Measurements from ENCODE around the gene RILPL2. TPM values are rescaled to one million over a fixed set of nuclear protein-coding genes. Genes with fewer than 3 reads are reported as not detected.
"Not testable (repeated sequence)": the region's sequence is repeated elsewhere in the genome, so short reads cannot be mapped to it uniquely, and the experiment has no call there.

The RILPL2 gene
- polyA plus RNA-seq, 1 donor from 2014 or later: 14.3 TPM

GRCh38 chr12:123441523-123442164, 5.2 kb upstream of the RILPL2 start:
- H3K4me3 Mint-ChIP-seq: peak overlapping the region in 3 of 4 donors; percentile 51 to 81 (median 65)
- peak overlapping the region in 1 of 3 donors; percentile 86 for H3K27ac Mint-ChIP-seq
- H3K4me1 Mint-ChIP-seq: peaks cover 36 to 41% (median 38%) of the 10 kb centered on the region in 3 donors

GRCh38 chr12:123435636-123436016, 858 bp downstream of the RILPL2 start:
- no peaks in the 10 kb centered on the region for H3K27me3 Mint-ChIP-seq
- peak overlapping the region; percentile 83 to 99 (median 96) for H3K4me3 Mint-ChIP-seq
- peaks cover 3% of the 10 kb centered on the region for H3K36me3 Mint-ChIP-seq
- peaks cover 32 to 45% (median 38%) of the 10 kb centered on the region in 3 donors for H3K4me1 Mint-ChIP-seq
- no peaks in the 10 kb centered on the region for H3K9me3 Mint-ChIP-seq
- H3K27ac Mint-ChIP-seq: peak overlapping the region; percentile 80 to 98 (median 96)

More at GRCh38 chr12:123441523-123442164, 5.2 kb upstream of the RILPL2 start:
- Mint-ChIP-seq H3K36me3 (no peaks in the 10 kb centered on the region), H3K27me3 (no peaks in the 10 kb centered on the region), H3K9me3 (no peaks in the 10 kb centered on the region)

- Mint-ChIP-seq H3K4me3 (peak overlapping the region; percentile 83 to 99 (median 91)), H3K36me3 (peaks cover 3% of the 10 kb centered on the region), H3K27me3 (no peaks in the 10 kb centered on the region), H3K4me1 (peaks cover 31 to 40% (median 36%) of the 10 kb centered on the region in 3 donors), H3K27ac (peak overlapping the region; percentile 58 to 82 (median 80)), H3K9me3 (no peaks in the 10 kb centered on the region)
These were observed 2.9 kb downstream of the RILPL2 start for GRCh38 chr12:123433615-123434014.

- not testable (repeated sequence) for H3K36me3 Mint-ChIP-seq, H3K9me3 Mint-ChIP-seq, H3K27me3 Mint-ChIP-seq
- Mint-ChIP-seq H3K4me1 (peaks cover 32 to 46% (median 43%) of the 10 kb centered on the region in 3 donors), H3K4me3 (peak overlapping the region; percentile 83 to 99 (median 91)), H3K27ac (peak overlapping the region; percentile 58 to 82 (median 80))
These were observed 4.3 kb downstream of the RILPL2 start for GRCh38 chr12:123431951-123432817.

- not testable (repeated sequence) for H3K9me3 Mint-ChIP-seq, H3K27me3 Mint-ChIP-seq, H3K36me3 Mint-ChIP-seq
- peak overlapping the region in 1 of 4 donors; percentile 73 for H3K4me3 Mint-ChIP-seq
- H3K27ac Mint-ChIP-seq: peak overlapping the region; percentile 51 to 97 (median 95)
- H3K4me1 Mint-ChIP-seq: peaks cover 26 to 35% (median 31%) of the 10 kb centered on the region in 3 donors
These were observed 7.4 kb downstream of the RILPL2 start for GRCh38 chr12:123429101-123429500.

- Mint-ChIP-seq H3K9me3 (no peaks in the 10 kb centered on the region), H3K27ac (peak overlapping the region; percentile 51 to 97 (median 95)), H3K36me3 (peaks cover 6% of the 10 kb centered on the region), H3K4me1 (peaks cover 24 to 33% (median 29%) of the 10 kb centered on the region in 3 donors), H3K4me3 (peak overlapping the region in 3 of 4 donors; percentile 27 to 73 (median 72)), H3K27me3 (peaks cover 1% of the 10 kb centered on the region)
These were observed 7.9 kb downstream of the RILPL2 start for GRCh38 chr12:123428591-123428990.

- peaks cover 1% of the 10 kb centered on the region for H3K27me3 Mint-ChIP-seq
- peak overlapping the region; percentile 51 to 97 (median 95) for H3K27ac Mint-ChIP-seq
- H3K36me3 Mint-ChIP-seq: peaks cover 6% of the 10 kb centered on the region
- H3K4me3 Mint-ChIP-seq: peak overlapping the region; percentile 6 to 92 (median 56)
- no peaks in the 10 kb centered on the region for H3K9me3 Mint-ChIP-seq
- peaks cover 16 to 25% (median 16%) of the 10 kb centered on the region in 3 donors for H3K4me1 Mint-ChIP-seq
These were observed 9.3 kb downstream of the RILPL2 start for GRCh38 chr12:123427036-123427769.

- H3K27me3 Mint-ChIP-seq: no peaks in the 10 kb centered on the region
- peaks cover 2% of the 10 kb centered on the region for H3K36me3 Mint-ChIP-seq
- peak overlapping the region in 1 of 4 donors; percentile 28 for H3K4me3 Mint-ChIP-seq
- H3K4me1 Mint-ChIP-seq: peaks cover 0 to 1% (median 1%) of the 10 kb centered on the region in 3 donors
- H3K9me3 Mint-ChIP-seq: no peaks in the 10 kb centered on the region
- H3K27ac Mint-ChIP-seq: peak overlapping the region in 1 of 3 donors; percentile 71
These were observed 15.2 kb downstream of the RILPL2 start for GRCh38 chr12:123421314-123421713.

GRCh38 chr12:123410041-123410412, 26.5 kb downstream of the RILPL2 start:
- H3K4me3 Mint-ChIP-seq: no peak overlapping the region
- H3K27ac Mint-ChIP-seq: peak overlapping the region in 2 of 3 donors; percentile 35 to 53
- H3K27me3 Mint-ChIP-seq: no peaks in the 10 kb centered on the region
- peaks cover 0 to 1% (median 0%) of the 10 kb centered on the region in 3 donors for H3K4me1 Mint-ChIP-seq
- no peaks in the 10 kb centered on the region for H3K9me3 Mint-ChIP-seq
- no peaks in the 10 kb centered on the region for H3K36me3 Mint-ChIP-seq

- peak overlapping the region in 1 of 4 donors; percentile 18 for H3K4me3 Mint-ChIP-seq
- H3K4me1 Mint-ChIP-seq, H3K36me3 Mint-ChIP-seq, H3K27me3 Mint-ChIP-seq, H3K9me3 Mint-ChIP-seq: not testable (repeated sequence)
- peak overlapping the region; percentile 35 to 53 (median 45) for H3K27ac Mint-ChIP-seq
These were observed 27.0 kb downstream of the RILPL2 start for GRCh38 chr12:123409284-123410040.

- H3K4me1 Mint-ChIP-seq, H3K27me3 Mint-ChIP-seq, H3K27ac Mint-ChIP-seq, H3K9me3 Mint-ChIP-seq, H3K4me3 Mint-ChIP-seq, H3K36me3 Mint-ChIP-seq: not testable (repeated sequence)
These were observed 27.9 kb downstream of the RILPL2 start for GRCh38 chr12:123408619-123409018.

- H3K36me3 Mint-ChIP-seq, H3K27ac Mint-ChIP-seq, H3K4me1 Mint-ChIP-seq, H3K9me3 Mint-ChIP-seq, H3K4me3 Mint-ChIP-seq, H3K27me3 Mint-ChIP-seq: not testable (repeated sequence)
These were observed 28.6 kb downstream of the RILPL2 start for GRCh38 chr12:123407934-123408333.

GRCh38 chr12:123407269-123407668, 29.2 kb downstream of the RILPL2 start:
- H3K36me3 Mint-ChIP-seq: not testable (repeated sequence)

GRCh38 chr12:123404581-123404980, 31.9 kb downstream of the RILPL2 start:
- no peaks in the 10 kb centered on the region for H3K27me3 Mint-ChIP-seq
- H3K9me3 Mint-ChIP-seq: no peaks in the 10 kb centered on the region
- peak overlapping the region; percentile 21 to 67 (median 31) for H3K27ac Mint-ChIP-seq
- H3K4me1 Mint-ChIP-seq: peaks cover 0 to 7% (median 5%) of the 10 kb centered on the region in 3 donors
- peak overlapping the region in 1 of 4 donors; percentile 23 for H3K4me3 Mint-ChIP-seq
- H3K36me3 Mint-ChIP-seq: no peaks in the 10 kb centered on the region

More at GRCh38 chr12:123407269-123407668, 29.2 kb downstream of the RILPL2 start:
- H3K4me1 Mint-ChIP-seq, H3K4me3 Mint-ChIP-seq, H3K27ac Mint-ChIP-seq, H3K9me3 Mint-ChIP-seq, H3K27me3 Mint-ChIP-seq: not testable (repeated sequence)
